PC-9 (cell line): ENCODE measurements around the gene FBXO30.

Experiments
- CTCF ChIP-seq: fragments of 200-600 bp; sonication (generic); conservative IDR thresholded peaks from 2 replicates; pipeline ENCODE4 v1.6.1; 2017; ENCODE audit warnings: mixed run types, antibody characterized with exemption, mild to moderate bottlenecking, moderate library complexity
- EZH2 ChIP-seq: fragments of 200-600 bp; sonication (generic); IDR thresholded peaks from 2 replicates; pipeline ENCODE4 v1.8.0; 2017; ENCODE audit warnings: antibody characterized with exemption, low read depth

- TF ChIP-seq CTCF (no peak), EZH2 (no peak)
These were observed 30.8 kb downstream of the FBXO30 start for GRCh38 chr6:145783796-145784195.
